ENCODE measurements around the gene OPRD1.
A peak's percentile ranks its signal among the peaks of the same experiment; 100 is the strongest.

Gene OPRD1

GRCh38 chr1:28807046-28807445 lies 4.9 kb upstream of the OPRD1 start:
- no peaks in the 10 kb centered on the region for H3K36me3 ChIP-seq (ENCODE audit: control insufficient read depth in 1 of 2, insufficient read depth in 2 of 2, low read length in 2 of 2)
- H3K4me2 ChIP-seq (ENCODE audit: low read length) = no peak overlapping the region
- peaks cover 2 to 7% of the 10 kb centered on the region in 2 experiments for H3K4me1 ChIP-seq (ENCODE audit: control insufficient read depth in 1 of 2, insufficient read depth in 2 of 2, low read length in 2 of 2)
- H3K4me3 ChIP-seq (ENCODE audit: low read depth, low read length) = no peak overlapping the region
- H3K27me3 ChIP-seq (ENCODE audit: insufficient read depth, low read length) = no peaks in the 10 kb centered on the region
- H4K12ac ChIP-seq (ENCODE audit: low read depth, low read length) = no peak overlapping the region
- peaks cover 2% of the 10 kb centered on the region for H3K9me3 ChIP-seq (ENCODE audit: insufficient read depth, low read depth, low read length)
- H3K4ac ChIP-seq (ENCODE audit: low read depth, low read length) = no peak overlapping the region
- H3K18ac ChIP-seq (ENCODE audit: low read length) = no peak overlapping the region
- H3K14ac ChIP-seq (ENCODE audit: low read length) = no peak overlapping the region
- H3K9ac ChIP-seq (ENCODE audit: low read length) = no peak overlapping the region
- no peak overlapping the region for H3K27ac ChIP-seq (ENCODE audit: low read depth, low read length)
- peaks cover under 1% of the 10 kb centered on the region for H3K79me1 ChIP-seq (ENCODE audit: low read length)
- no peak for DNase-seq
- H2AK5ac ChIP-seq (ENCODE audit: low read length) = no peak overlapping the region
- no peak overlapping the region for H2BK12ac ChIP-seq (ENCODE audit: low read length)
- no peak overlapping the region for H4K91ac ChIP-seq (ENCODE audit: low read depth, low read length)
- H2AFZ ChIP-seq (ENCODE audit: insufficient read depth, low read length, poor library complexity) = no peak overlapping the region
- no CpG with 5 or more reads among the region's 4 CpGs for WGBS (ENCODE audit: extremely low coverage, insufficient coverage, insufficient read length)
- no peak overlapping the region for H2BK5ac ChIP-seq (ENCODE audit: low read depth, low read length, poor library complexity)
- no peak overlapping the region for H3K23ac ChIP-seq (ENCODE audit: low read length)
- H3K79me2 ChIP-seq (ENCODE audit: control insufficient read depth, insufficient read depth, low read length, poor library complexity) = no peaks in the 10 kb centered on the region
- no peak overlapping the region for H2BK120ac ChIP-seq (ENCODE audit: insufficient read depth, low read length, poor library complexity)
- H4K8ac ChIP-seq (ENCODE audit: low read depth, low read length) = no peak overlapping the region

DNA sequence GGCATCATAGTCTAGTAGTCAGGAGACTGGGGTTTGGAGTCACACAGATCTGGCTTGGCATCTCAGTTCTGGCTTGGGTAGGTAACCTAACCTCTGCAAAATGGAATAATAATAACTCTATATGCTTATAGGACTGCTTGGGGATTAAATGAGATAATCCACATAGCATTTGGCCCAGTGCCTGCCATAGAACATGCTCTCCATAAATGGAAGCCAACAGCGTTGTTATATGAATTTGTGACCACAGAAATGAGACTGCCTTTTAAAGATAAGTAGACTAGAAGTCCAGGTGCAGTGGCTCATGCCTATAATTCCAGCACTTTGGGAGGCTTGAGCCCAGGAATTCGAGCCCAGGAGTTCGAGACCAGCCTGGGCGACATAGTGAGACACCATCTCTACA lies 4.0 kb upstream of the OPRD1 start:
- no CpG with 5 or more reads among the region's 4 CpGs for WGBS (ENCODE audit: extremely low coverage, insufficient coverage, insufficient read length)
- Histone ChIP-seq H3K23ac (ENCODE audit: low read length) (no peak overlapping the region), H3K79me1 (ENCODE audit: low read length) (peaks cover 10% of the 10 kb centered on the region), H4K12ac (ENCODE audit: low read depth, low read length) (no peak overlapping the region), H2AFZ (ENCODE audit: insufficient read depth, low read length, poor library complexity) (no peak overlapping the region), H4K8ac (ENCODE audit: low read depth, low read length) (no peak overlapping the region), H3K4ac (ENCODE audit: low read depth, low read length) (no peak overlapping the region), H4K91ac (ENCODE audit: low read depth, low read length) (no peak overlapping the region), H3K9me3 (ENCODE audit: insufficient read depth, low read depth, low read length) (peaks cover 2% of the 10 kb centered on the region), H3K4me2 (ENCODE audit: low read length) (no peak overlapping the region), H2BK5ac (ENCODE audit: low read depth, low read length, poor library complexity) (no peak overlapping the region), H3K9ac (ENCODE audit: low read length) (no peak overlapping the region), H2AK5ac (ENCODE audit: low read length) (no peak overlapping the region), H2BK120ac (ENCODE audit: insufficient read depth, low read length, poor library complexity) (no peak overlapping the region), H2BK12ac (ENCODE audit: low read length) (no peak overlapping the region), H3K36me3 (ENCODE audit: control insufficient read depth in 1 of 2, insufficient read depth in 2 of 2, low read length in 2 of 2) (no peaks in the 10 kb centered on the region), H3K27me3 (ENCODE audit: insufficient read depth, low read length) (no peaks in the 10 kb centered on the region), H3K4me1 (ENCODE audit: control insufficient read depth in 1 of 2, insufficient read depth in 2 of 2, low read length in 2 of 2) (peaks cover 11 to 13% of the 10 kb centered on the region in 2 experiments), H3K14ac (ENCODE audit: low read length) (no peak overlapping the region), H3K4me3 (ENCODE audit: low read depth, low read length) (no peak overlapping the region), H3K27ac (ENCODE audit: low read depth, low read length) (no peak overlapping the region), H3K79me2 (ENCODE audit: control insufficient read depth, insufficient read depth, low read length, poor library complexity) (no peaks in the 10 kb centered on the region), H3K18ac (ENCODE audit: low read length) (no peak overlapping the region)
- no peak for DNase-seq

DNA sequence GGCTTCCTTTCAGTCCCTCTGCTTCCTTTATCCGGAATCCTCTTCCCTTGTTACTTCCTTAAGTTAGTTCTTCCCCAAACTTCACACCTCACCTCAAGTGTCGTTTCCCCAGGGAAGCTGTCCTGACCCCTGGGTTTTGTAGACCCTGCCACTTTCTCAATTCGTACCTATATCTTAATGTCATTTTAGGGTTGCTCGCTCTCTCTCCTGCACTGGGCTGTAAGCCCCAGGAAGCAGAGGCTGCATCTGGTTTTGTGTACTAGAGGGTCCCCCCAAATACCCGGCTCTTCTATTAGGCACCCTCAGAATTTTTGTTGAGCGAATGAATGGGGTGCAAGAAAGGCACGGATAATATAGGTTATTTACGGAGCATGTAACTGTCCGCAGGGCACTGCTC lies 603 bp upstream of the OPRD1 start:
- H2BK120ac ChIP-seq (ENCODE audit: insufficient read depth, low read length, poor library complexity) = no peak overlapping the region
- no peak overlapping the region for H2AFZ ChIP-seq (ENCODE audit: insufficient read depth, low read length, poor library complexity)
- no CpG with 5 or more reads among the region's 9 CpGs for WGBS (ENCODE audit: extremely low coverage, insufficient coverage, insufficient read length)
- no peak overlapping the region for H3K4me3 ChIP-seq (ENCODE audit: low read depth, low read length)
- H3K4me2 ChIP-seq (ENCODE audit: low read length) = no peak overlapping the region
- no peak overlapping the region for H2BK12ac ChIP-seq (ENCODE audit: low read length)
- no peak overlapping the region for H3K27ac ChIP-seq (ENCODE audit: low read depth, low read length)
- H4K12ac ChIP-seq (ENCODE audit: low read depth, low read length) = no peak overlapping the region
- H3K14ac ChIP-seq (ENCODE audit: low read length) = no peak overlapping the region
- no peak for DNase-seq
- H3K9ac ChIP-seq (ENCODE audit: low read length) = no peak overlapping the region
- H4K8ac ChIP-seq (ENCODE audit: low read depth, low read length) = no peak overlapping the region
- peaks cover 29 to 37% of the 10 kb centered on the region in 2 experiments for H3K4me1 ChIP-seq (ENCODE audit: control insufficient read depth in 1 of 2, insufficient read depth in 2 of 2, low read length in 2 of 2)
- no peak overlapping the region for H2AK5ac ChIP-seq (ENCODE audit: low read length)
- H3K79me1 ChIP-seq (ENCODE audit: low read length) = peaks cover 10% of the 10 kb centered on the region
- no peak overlapping the region for H3K23ac ChIP-seq (ENCODE audit: low read length)
- H3K79me2 ChIP-seq (ENCODE audit: control insufficient read depth, insufficient read depth, low read length, poor library complexity) = no peaks in the 10 kb centered on the region
- no peak overlapping the region for H4K91ac ChIP-seq (ENCODE audit: low read depth, low read length)
- H3K9me3 ChIP-seq (ENCODE audit: insufficient read depth, low read depth, low read length) = no peaks in the 10 kb centered on the region
- no peak overlapping the region for H3K4ac ChIP-seq (ENCODE audit: low read depth, low read length)
- no peaks in the 10 kb centered on the region for H3K36me3 ChIP-seq (ENCODE audit: control insufficient read depth in 1 of 2, insufficient read depth in 2 of 2, low read length in 2 of 2)
- H3K18ac ChIP-seq (ENCODE audit: low read length) = no peak overlapping the region
- no peak overlapping the region for H2BK5ac ChIP-seq (ENCODE audit: low read depth, low read length, poor library complexity)
- H3K27me3 ChIP-seq (ENCODE audit: insufficient read depth, low read length) = no peaks in the 10 kb centered on the region

DNA sequence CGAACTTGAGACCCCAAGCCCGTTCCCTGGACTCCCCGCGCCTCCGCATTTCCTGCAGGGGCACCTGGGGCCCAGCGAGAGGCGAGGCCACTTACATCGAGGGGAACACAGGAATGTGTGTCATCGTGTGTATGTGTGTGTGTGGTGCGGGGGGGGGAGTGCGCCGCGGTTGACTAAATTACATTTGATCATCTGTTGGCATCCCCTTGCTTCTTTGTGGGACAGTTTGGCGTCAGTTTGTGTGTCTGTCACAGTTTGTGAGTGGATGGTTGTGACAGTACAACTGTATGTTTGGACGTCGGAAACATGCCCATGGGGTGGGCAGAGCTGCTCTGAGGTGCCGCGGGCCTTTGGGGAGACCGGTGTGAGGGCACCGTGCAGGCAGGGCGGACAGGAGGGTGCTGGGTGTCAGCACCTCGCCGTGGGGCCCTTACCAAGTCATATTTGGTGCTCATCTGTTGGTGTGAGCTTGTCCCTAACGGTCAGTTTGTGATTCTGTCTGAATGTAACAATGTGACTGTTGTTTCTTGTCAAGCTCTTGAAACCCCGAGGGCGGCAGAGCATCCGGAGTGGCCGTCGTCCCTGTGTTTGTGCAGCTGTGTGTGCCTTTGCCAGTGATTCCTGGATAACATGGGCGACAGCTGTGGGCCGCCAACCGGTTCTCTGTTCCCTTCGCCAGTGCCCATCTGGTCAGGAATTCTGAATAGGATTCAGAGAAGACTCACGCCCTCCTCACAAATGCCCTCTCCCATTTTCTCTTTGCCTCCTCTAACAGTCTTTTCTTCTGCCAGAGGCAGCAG lies 899 bp downstream of the OPRD1 start:
- peak overlapping the region; percentile 63 for H3K14ac ChIP-seq (ENCODE audit: low read length)
- peak overlapping the region; percentile 80 for H4K91ac ChIP-seq (ENCODE audit: low read depth, low read length)
- H3K27ac ChIP-seq (ENCODE audit: low read depth, low read length) = peak overlapping the region; percentile 31
- H3K36me3 ChIP-seq (ENCODE audit: control insufficient read depth in 1 of 2, insufficient read depth in 2 of 2, low read length in 2 of 2) = no peaks in the 10 kb centered on the region
- peak overlapping the region; percentile 67 for H2BK120ac ChIP-seq (ENCODE audit: insufficient read depth, low read length, poor library complexity)
- H3K4me2 ChIP-seq (ENCODE audit: low read length) = peak overlapping the region; percentile 74
- H4K12ac ChIP-seq (ENCODE audit: low read depth, low read length) = no peak overlapping the region
- no CpG with 5 or more reads among the region's 34 CpGs for WGBS (ENCODE audit: extremely low coverage, insufficient coverage, insufficient read length)
- DNase-seq = no peak
- no peak overlapping the region for H3K9ac ChIP-seq (ENCODE audit: low read length)
- H2BK5ac ChIP-seq (ENCODE audit: low read depth, low read length, poor library complexity) = peak overlapping the region; percentile 16
- no peak overlapping the region for H3K23ac ChIP-seq (ENCODE audit: low read length)
- no peaks in the 10 kb centered on the region for H3K27me3 ChIP-seq (ENCODE audit: insufficient read depth, low read length)
- no peaks in the 10 kb centered on the region for H3K79me2 ChIP-seq (ENCODE audit: control insufficient read depth, insufficient read depth, low read length, poor library complexity)
- H2AK5ac ChIP-seq (ENCODE audit: low read length) = no peak overlapping the region
- peak overlapping the region; percentile 31 for H3K18ac ChIP-seq (ENCODE audit: low read length)
- H3K9me3 ChIP-seq (ENCODE audit: insufficient read depth, low read depth, low read length) = no peaks in the 10 kb centered on the region
- H3K4me3 ChIP-seq (ENCODE audit: low read depth, low read length) = peak overlapping the region; percentile 75
- H2AFZ ChIP-seq (ENCODE audit: insufficient read depth, low read length, poor library complexity) = peak overlapping the region; percentile 62
- peaks cover 10% of the 10 kb centered on the region for H3K79me1 ChIP-seq (ENCODE audit: low read length)
- H3K4me1 ChIP-seq (ENCODE audit: control insufficient read depth in 1 of 2, insufficient read depth in 2 of 2, low read length in 2 of 2) = peaks cover 40 to 46% of the 10 kb centered on the region in 2 experiments
- no peak overlapping the region for H3K4ac ChIP-seq (ENCODE audit: low read depth, low read length)
- H2BK12ac ChIP-seq (ENCODE audit: low read length) = peak overlapping the region; percentile 72
- H4K8ac ChIP-seq (ENCODE audit: low read depth, low read length) = peak overlapping the region; percentile 44

All from trophoblast cell (in vitro differentiated cells and primary cell).